Kidney (tissue), 14 donors: ENCODE results near the gene RBBP6. TPM values are rescaled to one million over a fixed set of nuclear protein-coding genes. Genes with fewer than 3 reads are reported as not detected.

Source experiments
- DNase-seq, 5 donors: peaks; one replicate each; pipeline ENCODE4 v3.0.0-alpha.2; 2013 to 2020
- FAIRE-seq: peaks from 2 replicates; lab custom pipeline; 2012; peaks lifted over from hg19 to GRCh38; lab: Jason Lieb, UNC
- H3K27ac ChIP-seq, 2 donors: one replicate each; pipeline ENCODE4 v1.7.0; 2013; ENCODE audit warnings: low read depth in 2 of 2, low read length in 2 of 2, inconsistent platforms in 1 of 2
- H3K27me3 ChIP-seq: one replicate; pipeline ENCODE4 v1.7.1; 2013; ENCODE audit warnings: low read length, inconsistent platforms; ENCODE audit not compliant: control insufficient read depth, insufficient read depth
- H3K36me3 ChIP-seq, 3 donors: one replicate each; pipeline versions ENCODE4 v1.7.0 to v1.7.1; 2013; ENCODE audit warnings: low read length in 3 of 3, control low read depth in 1 of 3, inconsistent platforms in 1 of 3; ENCODE audit not compliant: insufficient read depth in 3 of 3, control insufficient read depth in 2 of 3
- H3K4me1 ChIP-seq, 3 donors: one replicate each; pipeline versions ENCODE4 v1.7.0 to v1.7.1; 2013; ENCODE audit warnings: low read length in 3 of 3, inconsistent platforms in 1 of 3, low read depth in 1 of 3; ENCODE audit not compliant: control insufficient read depth in 2 of 3, insufficient read depth in 2 of 3
- H3K4me3 ChIP-seq, 3 donors: one replicate each; pipeline versions ENCODE4 v1.7.0 to v1.8.1; 2013; ENCODE audit warnings: low read length in 3 of 3, control low read depth in 1 of 3, inconsistent platforms in 1 of 3
- H3K9ac ChIP-seq, 3 donors: one replicate each; pipeline versions ENCODE4 v1.7.0 to v1.7.1; 2013; ENCODE audit warnings: low read length in 3 of 3, control low read depth in 1 of 3, inconsistent platforms in 1 of 3
- H3K9me3 ChIP-seq, 3 donors: one replicate each; pipeline versions ENCODE4 v1.7.0 to v1.7.1; 2013; ENCODE audit warnings: low read length in 3 of 3, control low read depth in 1 of 3, inconsistent platforms in 1 of 3; ENCODE audit not compliant: control insufficient read depth in 2 of 3, insufficient read depth in 1 of 3
- intact Hi-C: fragments of 100-400 bp; cut with DNase I; formaldehyde crosslinking; loops from one replicate; pipeline ENCODE4 v1.11.1; 2022
- polyA plus RNA-seq: library from polyadenylated mRNA; stranded (reverse); fragments of 350-450 nt; fragmentation: Illumina TruSeq; extraction: RNeasy Lipid Tissue Mini Kit (QIAGEN cat#74804); gene quantifications from one replicate; pipeline ENCODE4 v1.2.3, GENCODE V29; 2014; ENCODE audit warnings: low read depth, low replicate concordance; ENCODE audit not compliant: insufficient read depth
- total RNA-seq: library from RNA; stranded (reverse); fragmentation: NEBNext Ultra II Directional; extraction: Animal tissue kit (Norgen Biotek cat#: 25700); gene quantifications from one replicate; pipeline ENCODE4 v1.2.1, GENCODE V29; 2021
- TF ChIP-seq, protein P1 (sequence below): IDR thresholded peaks from 3 replicates; pipeline ENCODE4 v1.5.1; 2012; ENCODE audit warnings: mild to moderate bottlenecking, moderate library complexity, borderline replicate concordance; ENCODE audit not compliant: insufficient read depth; ENCODE audit errors: extremely low read depth
- donor health status: control.
- donor health status: control.
- donor health status: control.
- donor health status: control.
- donor health status: control.
- donor health status: DM: yes; HTN: yes; CAD: no.
- donor health status: Normal renal cell carcinoma (clear cell type).

Gene RBBP6
- total and polyA plus RNA-seq, 2 donors from 2014 or later = 22.8 to 51.3 TPM

DNA sequence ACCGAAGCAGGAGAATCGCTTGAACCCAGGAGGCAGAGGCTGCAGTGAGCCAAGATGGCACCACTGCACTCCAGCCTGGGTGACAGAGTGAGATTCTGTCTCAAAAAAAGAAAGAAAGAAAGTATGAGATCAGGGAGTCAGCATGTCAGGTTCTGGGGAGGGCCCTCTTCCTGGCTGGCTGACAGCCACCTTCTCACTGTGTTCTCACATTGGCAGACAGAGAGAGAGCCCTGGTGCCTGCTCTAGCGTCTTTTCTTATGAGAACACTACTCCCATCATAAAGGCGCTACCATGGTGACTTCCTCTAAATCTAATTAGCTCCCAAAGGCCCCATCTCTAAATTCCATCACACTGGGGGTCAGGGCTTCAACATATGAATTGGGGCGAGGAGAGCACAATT lies 27.6 kb upstream of the RBBP6 start:
- DNase-seq (no peak), FAIRE-seq (no peak)
- H3K9ac ChIP-seq = no peak overlapping the region
- no peaks in the 10 kb centered on the region for H3K4me1 ChIP-seq
- H3K27me3 ChIP-seq = no peaks in the 10 kb centered on the region
- H3K27ac ChIP-seq = no peak overlapping the region
- no peaks in the 10 kb centered on the region for H3K9me3 ChIP-seq
- no peak overlapping the region for H3K4me3 ChIP-seq
- no peaks in the 10 kb centered on the region for H3K36me3 ChIP-seq
- intact Hi-C loops = no loop called here
- TF ChIP-seq, protein P1, sequence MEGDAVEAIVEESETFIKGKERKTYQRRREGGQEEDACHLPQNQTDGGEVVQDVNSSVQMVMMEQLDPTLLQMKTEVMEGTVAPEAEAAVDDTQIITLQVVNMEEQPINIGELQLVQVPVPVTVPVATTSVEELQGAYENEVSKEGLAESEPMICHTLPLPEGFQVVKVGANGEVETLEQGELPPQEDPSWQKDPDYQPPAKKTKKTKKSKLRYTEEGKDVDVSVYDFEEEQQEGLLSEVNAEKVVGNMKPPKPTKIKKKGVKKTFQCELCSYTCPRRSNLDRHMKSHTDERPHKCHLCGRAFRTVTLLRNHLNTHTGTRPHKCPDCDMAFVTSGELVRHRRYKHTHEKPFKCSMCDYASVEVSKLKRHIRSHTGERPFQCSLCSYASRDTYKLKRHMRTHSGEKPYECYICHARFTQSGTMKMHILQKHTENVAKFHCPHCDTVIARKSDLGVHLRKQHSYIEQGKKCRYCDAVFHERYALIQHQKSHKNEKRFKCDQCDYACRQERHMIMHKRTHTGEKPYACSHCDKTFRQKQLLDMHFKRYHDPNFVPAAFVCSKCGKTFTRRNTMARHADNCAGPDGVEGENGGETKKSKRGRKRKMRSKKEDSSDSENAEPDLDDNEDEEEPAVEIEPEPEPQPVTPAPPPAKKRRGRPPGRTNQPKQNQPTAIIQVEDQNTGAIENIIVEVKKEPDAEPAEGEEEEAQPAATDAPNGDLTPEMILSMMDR = no peak

DNA sequence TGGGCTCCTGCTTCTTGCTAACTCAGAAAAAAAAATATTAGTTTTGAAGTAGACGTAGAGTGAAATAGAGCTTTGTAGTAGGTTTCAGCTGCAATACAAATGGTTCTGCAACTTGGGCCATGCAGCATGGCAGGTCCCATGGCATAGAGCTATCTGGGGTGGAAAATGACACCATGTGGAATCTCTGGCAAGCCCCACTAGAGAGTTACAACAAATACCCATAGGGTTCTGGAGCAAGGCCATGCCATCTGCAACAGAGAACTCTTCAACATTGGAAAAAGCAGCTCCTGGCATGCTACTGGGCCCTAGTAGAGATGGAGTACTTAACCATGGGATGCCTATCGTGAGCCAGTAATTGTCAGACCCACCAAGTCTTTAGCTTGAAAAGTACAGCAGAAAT lies 25.3 kb upstream of the RBBP6 start:
- DNase-seq (no peak), FAIRE-seq (no peak)
- Histone ChIP-seq H3K36me3 (no peaks in the 10 kb centered on the region), H3K27ac (no peak overlapping the region), H3K9me3 (no peaks in the 10 kb centered on the region), H3K4me3 (no peak overlapping the region), H3K27me3 (no peaks in the 10 kb centered on the region), H3K4me1 (no peaks in the 10 kb centered on the region), H3K9ac (no peak overlapping the region)
- TF ChIP-seq, protein P1 = no peak
- intact Hi-C loops = no loop called here

DNA sequence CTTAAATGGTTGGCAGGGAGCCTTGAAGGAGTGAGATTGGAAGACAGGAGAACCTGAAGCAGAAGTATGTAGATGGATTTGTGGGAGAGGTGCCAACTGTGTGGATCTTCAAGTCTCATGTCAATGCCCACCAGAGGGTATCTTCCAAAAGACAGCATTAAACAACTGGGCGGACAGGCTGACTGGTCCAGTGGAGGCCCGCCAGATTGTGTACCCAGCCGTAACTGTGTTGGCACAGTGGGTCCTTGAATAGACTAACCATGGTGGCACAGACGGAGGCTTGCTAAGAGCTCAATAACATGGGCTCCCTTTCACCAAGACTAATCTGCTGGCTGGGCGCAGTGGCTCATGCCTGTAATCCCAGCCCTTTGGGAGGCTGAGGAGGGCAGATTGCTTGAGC lies 24.2 kb upstream of the RBBP6 start:
- no peak overlapping the region for H3K27ac ChIP-seq
- intact Hi-C loops = no loop called here
- H3K4me3 ChIP-seq = no peak overlapping the region
- H3K4me1 ChIP-seq = no peaks in the 10 kb centered on the region
- DNase-seq (no peak), FAIRE-seq (no peak)
- no peak overlapping the region for H3K9ac ChIP-seq
- no peaks in the 10 kb centered on the region for H3K27me3 ChIP-seq
- H3K9me3 ChIP-seq = no peaks in the 10 kb centered on the region
- no peaks in the 10 kb centered on the region for H3K36me3 ChIP-seq
- TF ChIP-seq, protein P1 = no peak
